Fibroblast of lung (primary cell): ENCODE results near the gene NLGN1. TPM values are rescaled to one million over a fixed set of nuclear protein-coding genes. Genes with fewer than 3 reads are reported as not detected.

Experiments used
- DNase-seq, 2 donors: peaks; one replicate each; pipeline versions ENCODE4 v3.0.0 to v3.0.0-alpha.2; 2010; ENCODE audit warnings: low read depth in 2 of 2
- H2AFZ ChIP-seq: 2 replicates; pipeline ENCODE4 v1.5.1; 2012; ENCODE audit warnings: low read length, control low read depth, inconsistent platforms
- H3K27ac ChIP-seq: 2 replicates; pipeline ENCODE4 v1.5.1; 2011; ENCODE audit warnings: low read length, control low read depth; ENCODE audit not compliant: insufficient read depth
- H3K27me3 ChIP-seq: 2 replicates; pipeline ENCODE4 v1.5.1; 2011; ENCODE audit warnings: mild to moderate bottlenecking, low read length; ENCODE audit not compliant: control insufficient read depth, insufficient read depth
- H3K36me3 ChIP-seq: 2 replicates; pipeline ENCODE4 v1.5.1; 2011; ENCODE audit warnings: low read length; ENCODE audit not compliant: control insufficient read depth, insufficient read depth
- H3K4me1 ChIP-seq: 2 replicates; pipeline ENCODE4 v1.5.1; 2011; ENCODE audit warnings: low read length; ENCODE audit not compliant: control insufficient read depth, insufficient read depth; ENCODE audit errors: extremely low read depth
- H3K4me2 ChIP-seq: 2 replicates; pipeline ENCODE4 v1.5.1; 2011; ENCODE audit warnings: low read length, control low read depth; ENCODE audit not compliant: insufficient read depth; ENCODE audit errors: extremely low read depth
- H3K4me3 ChIP-seq, 4 experiments: fragments of 200-600 bp in 1 of 4; sonication (generic) in 1 of 4; replicated peaks in 1 of 4; 2 replicates each; pipeline ENCODE4 v1.5.1; 2011 to 2016; ENCODE audit warnings: low read length in 4 of 4, low read depth in 3 of 4, mild to moderate bottlenecking in 3 of 4, control low read depth in 2 of 4, inconsistent platforms in 1 of 4, mixed read lengths in 1 of 4; ENCODE audit not compliant: insufficient read depth in 1 of 4; ENCODE audit errors: control extremely low read depth in 1 of 4
- H3K79me2 ChIP-seq: 2 replicates; pipeline ENCODE4 v1.5.1; 2012; ENCODE audit warnings: mild to moderate bottlenecking, low read length, inconsistent platforms; ENCODE audit not compliant: control insufficient read depth, insufficient read depth
- H3K9ac ChIP-seq: 2 replicates; pipeline ENCODE4 v1.5.1; 2011; ENCODE audit warnings: mild to moderate bottlenecking, low read length, control low read depth; ENCODE audit not compliant: insufficient read depth
- H3K9me3 ChIP-seq: 2 replicates; pipeline ENCODE4 v1.5.1; 2012; ENCODE audit warnings: low read depth, low read length; ENCODE audit not compliant: control insufficient read depth, insufficient read depth
- H4K20me1 ChIP-seq: 2 replicates; pipeline ENCODE4 v1.5.1; 2011; ENCODE audit warnings: low read length; ENCODE audit not compliant: control insufficient read depth, insufficient read depth; ENCODE audit errors: extremely low read depth
- EZH2 ChIP-seq: IDR thresholded peaks from 2 replicates; pipeline ENCODE4 v1.5.1; 2012; ENCODE audit warnings: low read length, control low read depth, mild to moderate bottlenecking; ENCODE audit errors: missing control alignments
- polyA plus RNA-seq, 2 donors: library from polyadenylated mRNA; depleted of rRNA in 1 of 2; stranded (reverse) in 1 of 2; unstranded in 1 of 2; fragments of >200 nt; gene quantifications; 2 replicates each; pipeline ENCODE4 v1.2.1, GENCODE V29; 2011 to 2012; ENCODE audit warnings: missing spikeins in 1 of 2
- total RNA-seq: library from RNA; depleted of rRNA; stranded (reverse); fragments of >200 nt; gene quantifications from 2 replicates; pipeline ENCODE4 v1.2.1, GENCODE V29; 2014
- TF ChIP-seq, protein P1 (sequence below), 2 donors: IDR thresholded peaks in 1 of 2; conservative IDR thresholded peaks in 1 of 2; 1 replicate in 1 of 2; 2 replicates in 1 of 2; pipeline ENCODE4 v1.5.1; 2011 to 2012; ENCODE audit warnings: low read length in 2 of 2, control low read depth in 1 of 2, inconsistent platforms in 1 of 2, low read depth in 1 of 2, mild to moderate bottlenecking in 1 of 2

The NLGN1 gene
- total and polyA plus RNA-seq, 2 donors (not counting 1 experiment from before 2014, with no cell fraction given) = 0.61 to 2.1 TPM

- H3K4me3 ChIP-seq = no peak overlapping the region
- no peaks in the 10 kb centered on the region for H3K4me1 ChIP-seq
- no peaks in the 10 kb centered on the region for H3K27me3 ChIP-seq
- no peaks in the 10 kb centered on the region for H3K36me3 ChIP-seq
- TF ChIP-seq, protein P1, sequence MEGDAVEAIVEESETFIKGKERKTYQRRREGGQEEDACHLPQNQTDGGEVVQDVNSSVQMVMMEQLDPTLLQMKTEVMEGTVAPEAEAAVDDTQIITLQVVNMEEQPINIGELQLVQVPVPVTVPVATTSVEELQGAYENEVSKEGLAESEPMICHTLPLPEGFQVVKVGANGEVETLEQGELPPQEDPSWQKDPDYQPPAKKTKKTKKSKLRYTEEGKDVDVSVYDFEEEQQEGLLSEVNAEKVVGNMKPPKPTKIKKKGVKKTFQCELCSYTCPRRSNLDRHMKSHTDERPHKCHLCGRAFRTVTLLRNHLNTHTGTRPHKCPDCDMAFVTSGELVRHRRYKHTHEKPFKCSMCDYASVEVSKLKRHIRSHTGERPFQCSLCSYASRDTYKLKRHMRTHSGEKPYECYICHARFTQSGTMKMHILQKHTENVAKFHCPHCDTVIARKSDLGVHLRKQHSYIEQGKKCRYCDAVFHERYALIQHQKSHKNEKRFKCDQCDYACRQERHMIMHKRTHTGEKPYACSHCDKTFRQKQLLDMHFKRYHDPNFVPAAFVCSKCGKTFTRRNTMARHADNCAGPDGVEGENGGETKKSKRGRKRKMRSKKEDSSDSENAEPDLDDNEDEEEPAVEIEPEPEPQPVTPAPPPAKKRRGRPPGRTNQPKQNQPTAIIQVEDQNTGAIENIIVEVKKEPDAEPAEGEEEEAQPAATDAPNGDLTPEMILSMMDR (conservative IDR thresholded peaks at IDR 0.05 in 1 of 2, IDR thresholded peaks at IDR 0.05 in 1 of 2; ENCODE audit: low read depth in 1 of 2, low read length in 2 of 2) = no peak
- no peak for TF ChIP-seq EZH2
- DNase-seq = no peak
- no peaks in the 10 kb centered on the region for H3K79me2 ChIP-seq
- no peak overlapping the region for H3K9ac ChIP-seq
- H3K9me3 ChIP-seq = no peaks in the 10 kb centered on the region
- H3K4me2 ChIP-seq = no peak overlapping the region
- H4K20me1 ChIP-seq = no peaks in the 10 kb centered on the region
- no peak overlapping the region for H3K27ac ChIP-seq
- H2AFZ ChIP-seq = no peak overlapping the region
Observed at GRCh38 chr3:174020156-174020555, 622.6 kb downstream of the NLGN1 start.

GRCh38 chr3:174023421-174023820 is 625.9 kb downstream of the NLGN1 start:
- Histone ChIP-seq H3K27ac (no peak overlapping the region), H2AFZ (no peak overlapping the region), H3K27me3 (no peaks in the 10 kb centered on the region), H3K9ac (no peak overlapping the region), H3K9me3 (no peaks in the 10 kb centered on the region), H3K4me2 (no peak overlapping the region), H3K79me2 (no peaks in the 10 kb centered on the region), H4K20me1 (no peaks in the 10 kb centered on the region), H3K4me3 (no peak overlapping the region), H3K36me3 (no peaks in the 10 kb centered on the region), H3K4me1 (no peaks in the 10 kb centered on the region)
- no peak for TF ChIP-seq EZH2
- TF ChIP-seq, protein P1 (conservative IDR thresholded peaks at IDR 0.05 in 1 of 2, IDR thresholded peaks at IDR 0.05 in 1 of 2; ENCODE audit: low read depth in 1 of 2, low read length in 2 of 2) = no peak
- peak; percentile 2 to 67 for DNase-seq

- H3K4me2 ChIP-seq = no peak overlapping the region
- H3K4me1 ChIP-seq = no peaks in the 10 kb centered on the region
- no peaks in the 10 kb centered on the region for H3K79me2 ChIP-seq
- no peaks in the 10 kb centered on the region for H4K20me1 ChIP-seq
- no peak for TF ChIP-seq EZH2
- TF ChIP-seq, protein P1 (conservative IDR thresholded peaks at IDR 0.05 in 1 of 2, IDR thresholded peaks at IDR 0.05 in 1 of 2; ENCODE audit: low read depth in 1 of 2, low read length in 2 of 2) = no peak
- H3K9ac ChIP-seq = no peak overlapping the region
- H3K27me3 ChIP-seq = no peaks in the 10 kb centered on the region
- H3K27ac ChIP-seq = no peak overlapping the region
- H3K4me3 ChIP-seq = no peak overlapping the region
- H2AFZ ChIP-seq = no peak overlapping the region
- no peak for DNase-seq
- H3K36me3 ChIP-seq = no peaks in the 10 kb centered on the region
- no peaks in the 10 kb centered on the region for H3K9me3 ChIP-seq
Observed at GRCh38 chr3:174028673-174029072, 631.1 kb downstream of the NLGN1 start.
